NCI-H2227 treated with DMSO at 0.1 percent for 48 hours (cell line): ENCODE measurements around the gene TRAPPC8.
A peak's percentile ranks its signal among the peaks of the same experiment; 100 is the strongest.
"Not testable (repeated sequence)": the region's sequence is repeated elsewhere in the genome, so short reads cannot be mapped to it uniquely, and the experiment has no call there.

Source experiments
- DNase-seq: peaks from one replicate; lab custom pipeline; 2025; lab: John Stamatoyannopoulos, UW

Gene TRAPPC8, protein sequence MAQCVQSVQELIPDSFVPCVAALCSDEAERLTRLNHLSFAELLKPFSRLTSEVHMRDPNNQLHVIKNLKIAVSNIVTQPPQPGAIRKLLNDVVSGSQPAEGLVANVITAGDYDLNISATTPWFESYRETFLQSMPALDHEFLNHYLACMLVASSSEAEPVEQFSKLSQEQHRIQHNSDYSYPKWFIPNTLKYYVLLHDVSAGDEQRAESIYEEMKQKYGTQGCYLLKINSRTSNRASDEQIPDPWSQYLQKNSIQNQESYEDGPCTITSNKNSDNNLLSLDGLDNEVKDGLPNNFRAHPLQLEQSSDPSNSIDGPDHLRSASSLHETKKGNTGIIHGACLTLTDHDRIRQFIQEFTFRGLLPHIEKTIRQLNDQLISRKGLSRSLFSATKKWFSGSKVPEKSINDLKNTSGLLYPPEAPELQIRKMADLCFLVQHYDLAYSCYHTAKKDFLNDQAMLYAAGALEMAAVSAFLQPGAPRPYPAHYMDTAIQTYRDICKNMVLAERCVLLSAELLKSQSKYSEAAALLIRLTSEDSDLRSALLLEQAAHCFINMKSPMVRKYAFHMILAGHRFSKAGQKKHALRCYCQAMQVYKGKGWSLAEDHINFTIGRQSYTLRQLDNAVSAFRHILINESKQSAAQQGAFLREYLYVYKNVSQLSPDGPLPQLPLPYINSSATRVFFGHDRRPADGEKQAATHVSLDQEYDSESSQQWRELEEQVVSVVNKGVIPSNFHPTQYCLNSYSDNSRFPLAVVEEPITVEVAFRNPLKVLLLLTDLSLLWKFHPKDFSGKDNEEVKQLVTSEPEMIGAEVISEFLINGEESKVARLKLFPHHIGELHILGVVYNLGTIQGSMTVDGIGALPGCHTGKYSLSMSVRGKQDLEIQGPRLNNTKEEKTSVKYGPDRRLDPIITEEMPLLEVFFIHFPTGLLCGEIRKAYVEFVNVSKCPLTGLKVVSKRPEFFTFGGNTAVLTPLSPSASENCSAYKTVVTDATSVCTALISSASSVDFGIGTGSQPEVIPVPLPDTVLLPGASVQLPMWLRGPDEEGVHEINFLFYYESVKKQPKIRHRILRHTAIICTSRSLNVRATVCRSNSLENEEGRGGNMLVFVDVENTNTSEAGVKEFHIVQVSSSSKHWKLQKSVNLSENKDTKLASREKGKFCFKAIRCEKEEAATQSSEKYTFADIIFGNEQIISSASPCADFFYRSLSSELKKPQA (N-terminal part only)

DNA sequence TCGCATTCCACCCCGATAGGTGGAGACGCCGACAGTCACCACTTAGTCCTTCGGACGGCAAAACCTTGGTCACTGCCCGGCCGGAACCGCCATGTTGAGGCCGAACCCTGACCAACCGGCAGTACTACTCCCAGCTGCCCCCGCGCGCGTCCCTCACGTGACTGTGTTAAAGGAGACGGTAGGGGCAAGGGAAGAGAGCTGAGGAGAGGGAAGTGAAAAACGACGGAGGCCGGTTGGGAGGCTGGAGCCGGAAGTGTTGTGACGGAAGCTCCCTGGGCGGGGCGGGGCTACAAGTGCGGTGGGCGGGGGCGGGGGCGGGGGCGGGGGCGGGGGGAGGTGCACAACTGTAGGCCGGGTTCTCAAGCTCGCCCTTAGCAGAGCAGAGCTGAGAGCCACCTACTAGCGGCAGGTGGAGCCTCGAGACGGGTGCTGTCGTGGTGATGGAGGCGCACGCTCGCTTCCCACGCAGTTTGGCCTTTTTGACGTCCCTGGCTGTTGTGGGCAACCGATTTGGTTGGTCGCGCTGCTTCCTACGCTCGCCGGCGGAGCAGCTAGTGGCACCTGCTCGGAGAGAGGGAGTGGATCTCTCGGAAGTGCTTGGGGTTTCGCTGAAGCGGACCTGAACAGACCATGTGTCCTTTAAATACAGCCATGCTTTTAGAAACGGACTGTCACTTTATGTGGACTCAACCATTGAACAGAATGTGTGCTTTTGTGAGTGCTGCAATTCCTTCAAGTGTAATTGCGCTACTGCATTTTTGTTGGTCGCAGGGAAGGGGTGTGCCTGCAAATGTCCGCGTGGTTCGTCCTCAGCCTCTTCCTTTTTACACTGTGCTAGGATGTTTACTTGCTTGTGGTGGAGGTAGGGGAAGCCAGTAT is at the start of gene TRAPPC8:
TRAPPC8 (minus strand) TSS at position 130 of the 879 bp plus-strand sequence. CDS start 364 bp downstream, outside the sequence.
- peak; percentile 99 for DNase-seq

DNA sequence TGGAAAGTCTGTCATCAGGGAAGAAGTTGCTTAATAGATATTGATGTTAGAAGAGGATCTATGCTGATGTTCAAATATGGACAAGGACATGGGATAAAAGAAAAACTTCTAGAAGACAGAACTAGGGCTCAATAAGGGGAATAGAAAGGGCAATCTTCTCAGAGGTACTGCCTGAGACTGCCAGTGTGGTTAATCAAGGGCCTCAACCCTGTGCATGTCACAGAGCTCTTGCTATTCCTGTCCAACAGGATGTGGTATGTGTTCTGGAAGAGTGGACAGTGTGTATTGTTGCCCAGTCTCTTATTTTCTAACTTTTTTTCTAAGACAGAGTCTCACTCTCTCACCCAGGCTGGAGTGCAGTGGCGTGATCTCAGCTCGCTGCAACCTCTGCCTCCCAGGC is 47.9 kb upstream of the TRAPPC8 start:
- no peak for DNase-seq

DNA sequence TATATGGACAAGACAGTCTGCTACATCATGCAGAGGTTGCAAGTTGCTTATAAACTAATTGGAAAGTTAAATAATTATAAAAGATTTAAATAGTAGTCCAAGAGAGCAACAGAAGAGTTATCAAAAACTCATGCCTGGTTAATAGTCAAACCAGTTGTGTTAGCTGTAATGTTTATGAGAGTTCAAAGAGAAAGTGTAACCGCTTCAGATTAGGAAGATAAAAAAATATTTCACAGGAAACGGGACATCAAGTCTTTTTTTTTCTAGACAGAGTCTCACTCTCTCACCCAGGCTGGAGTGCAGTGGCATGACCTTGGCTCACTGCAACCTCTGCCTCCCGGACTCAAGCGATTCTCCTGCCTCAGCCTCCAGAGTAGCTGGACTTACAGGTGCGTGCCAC is 41.0 kb upstream of the TRAPPC8 start:
- no peak for DNase-seq

DNA sequence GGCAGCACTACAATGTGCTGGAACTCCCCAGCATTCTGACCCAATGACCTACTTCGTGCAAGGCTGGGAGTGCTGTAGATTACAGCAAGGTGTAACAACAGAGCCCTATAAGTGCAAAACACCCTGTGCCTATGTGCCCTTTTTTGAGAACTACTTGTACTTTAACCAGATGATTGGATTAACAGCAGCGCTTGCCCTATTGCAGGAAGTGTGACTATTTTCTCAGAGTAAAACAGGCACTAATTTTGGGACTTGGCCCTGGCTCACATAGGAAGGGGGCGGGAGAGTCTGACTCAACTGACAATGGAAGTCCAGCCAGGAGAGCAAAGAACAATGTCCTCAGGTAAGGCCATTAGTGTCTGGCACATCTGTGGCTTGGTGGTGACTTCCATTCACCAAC is 40.1 kb upstream of the TRAPPC8 start:
- DNase-seq: no peak

DNA sequence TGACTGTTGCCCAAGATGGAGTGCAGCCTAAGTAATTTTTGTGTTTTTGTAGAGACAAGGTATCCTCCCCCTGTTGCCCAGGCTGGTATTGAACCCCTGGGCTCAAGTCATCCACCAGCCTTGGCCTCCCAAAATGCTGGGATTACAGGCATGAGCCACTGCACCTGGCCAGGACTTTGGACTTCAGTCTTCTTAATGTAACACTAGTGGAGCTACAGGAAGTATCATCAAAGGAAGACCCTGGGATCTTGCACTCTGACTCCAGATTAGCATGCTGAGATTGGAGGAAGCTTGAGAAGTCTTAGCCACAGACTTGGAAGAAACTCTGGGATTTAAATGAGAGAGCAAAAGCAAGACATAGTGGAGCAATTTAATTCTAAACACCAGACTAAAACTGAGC is 37.9 kb upstream of the TRAPPC8 start:
- no peak for DNase-seq

DNA sequence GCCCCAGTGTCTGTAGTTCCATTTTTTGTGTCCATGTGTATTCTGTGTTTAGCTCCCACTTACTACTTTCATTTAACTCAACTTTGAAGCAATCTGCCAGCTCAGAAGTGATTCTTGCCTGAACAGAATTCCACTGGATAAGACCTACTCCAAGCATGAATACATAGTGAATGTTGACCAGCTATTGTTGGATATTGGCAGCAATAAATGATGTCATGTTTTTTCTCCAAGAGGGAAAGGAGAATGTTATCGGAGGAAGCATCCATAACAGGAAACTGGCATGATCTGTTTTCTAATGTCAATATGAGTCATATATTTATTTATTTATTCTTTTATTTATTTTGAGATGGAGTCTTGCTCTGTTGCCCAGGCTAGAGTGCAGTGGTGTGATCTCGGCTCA is 36.8 kb upstream of the TRAPPC8 start:
- no peak for DNase-seq

DNA sequence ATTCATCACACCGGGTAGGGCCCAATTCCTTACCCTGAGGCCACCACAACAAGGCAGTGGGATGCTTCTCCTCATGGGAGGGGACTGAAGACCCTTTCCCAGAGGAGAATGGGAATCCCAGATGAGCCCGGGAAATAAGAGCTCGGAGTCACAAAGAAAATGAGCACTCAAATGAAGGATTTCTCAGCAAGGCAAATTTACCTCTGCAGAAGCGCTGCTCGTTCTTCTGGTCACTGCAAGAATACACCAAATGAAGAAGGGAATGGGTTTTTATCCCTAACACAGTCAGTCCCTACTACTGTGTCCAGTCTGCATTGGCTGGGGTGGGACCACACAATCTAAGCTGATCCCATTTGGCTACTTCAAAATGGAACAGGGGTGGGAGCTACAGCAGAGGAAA is 35.7 kb upstream of the TRAPPC8 start:
- no peak for DNase-seq

DNA sequence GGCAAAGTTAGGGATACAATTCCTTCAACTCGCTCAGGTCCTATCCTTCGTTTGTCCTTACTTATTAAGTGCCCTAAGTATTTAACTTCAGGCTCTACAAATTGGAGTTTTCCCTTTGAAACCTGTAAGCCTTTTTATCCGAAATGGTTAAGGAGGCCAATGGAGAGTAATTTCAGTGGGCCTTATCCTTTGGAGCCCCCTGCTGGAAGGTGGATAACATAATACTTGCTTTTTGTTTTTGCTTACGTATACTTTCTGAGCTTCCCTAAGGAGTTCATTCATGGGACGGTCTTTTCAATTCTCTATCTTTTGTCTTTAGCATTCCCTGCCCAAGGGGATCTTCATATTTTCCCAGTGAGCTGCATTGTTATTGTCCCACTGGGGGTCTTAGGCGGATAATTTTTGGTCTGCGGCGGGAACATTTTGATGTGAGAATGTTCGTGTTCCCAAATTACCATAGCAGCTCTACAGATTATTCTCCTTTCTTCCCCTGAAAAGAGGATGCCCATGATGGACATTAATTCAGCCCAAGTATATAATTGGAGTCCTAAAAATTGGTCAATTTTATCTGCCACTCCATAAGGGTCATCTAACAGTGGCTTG is 34.4 kb upstream of the TRAPPC8 start:
- DNase-seq: no peak

DNA sequence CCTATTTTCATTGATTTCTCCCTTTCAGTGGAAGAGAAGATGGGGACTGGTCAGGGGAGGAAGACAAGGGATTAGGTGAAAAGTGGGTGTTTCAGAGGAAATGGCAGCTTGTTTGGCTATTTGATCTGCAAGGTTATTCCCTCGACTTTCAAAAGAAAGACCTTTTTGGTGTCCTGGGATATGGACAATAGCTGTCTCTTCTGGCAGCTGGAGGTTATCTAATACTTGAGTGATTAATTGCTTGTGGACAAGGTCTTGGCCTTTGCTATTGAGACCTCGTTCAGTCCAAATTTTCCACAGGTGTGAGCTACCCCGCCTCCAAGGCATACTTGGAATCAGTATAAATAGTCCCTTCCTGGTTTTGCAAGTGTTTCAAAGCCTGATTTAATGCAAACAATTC is 33.3 kb upstream of the TRAPPC8 start:
- DNase-seq: no peak

DNA sequence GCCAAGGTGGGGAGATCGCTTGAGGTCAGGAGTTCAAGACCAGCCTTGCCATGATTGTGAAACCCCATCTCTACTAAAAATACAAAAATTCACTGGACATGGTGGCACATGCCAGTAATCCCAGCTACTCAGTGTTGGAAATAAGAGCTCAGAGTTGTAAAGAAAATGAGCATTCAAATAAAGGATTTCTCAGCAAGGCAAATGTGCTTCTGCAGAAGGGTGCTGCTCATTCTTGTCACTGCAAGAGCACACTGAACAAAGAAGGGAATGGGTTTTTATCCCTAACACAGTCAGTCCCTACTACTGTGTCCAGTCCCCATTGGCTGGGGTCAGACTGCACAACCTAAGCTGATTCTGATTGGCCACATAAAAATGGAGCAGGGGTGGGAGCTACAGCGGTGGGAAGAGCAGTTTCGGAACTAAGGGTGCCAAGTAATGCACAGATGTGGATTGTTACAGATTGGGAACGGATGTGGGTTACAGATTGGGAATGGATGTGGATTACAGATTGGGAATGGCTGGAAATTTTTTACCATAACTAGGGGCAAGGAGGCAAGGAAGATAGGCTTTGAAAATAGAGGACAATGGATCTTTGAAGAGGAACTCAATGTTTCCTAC is 31.1 kb upstream of the TRAPPC8 start:
- no peak for DNase-seq

DNA sequence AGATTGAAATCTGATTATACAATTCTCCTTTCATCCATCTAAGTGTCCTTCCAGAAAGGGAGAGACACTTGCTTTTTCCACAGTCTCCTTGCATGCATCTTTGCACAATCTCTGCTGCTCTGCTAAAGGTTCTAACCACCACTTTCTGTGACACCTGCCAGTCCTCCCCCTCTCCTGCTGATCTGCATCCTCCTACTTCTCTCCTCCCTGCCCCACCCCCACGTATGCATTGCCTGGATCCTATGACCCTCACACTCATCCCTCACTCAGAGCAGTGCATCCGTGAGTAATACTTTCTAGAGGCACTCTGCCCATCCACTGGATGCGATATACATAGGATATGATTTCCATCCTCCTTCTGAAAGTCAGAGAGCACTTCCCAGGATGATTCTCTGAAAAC is 27.7 kb upstream of the TRAPPC8 start:
- peak; percentile 44 for DNase-seq

DNA sequence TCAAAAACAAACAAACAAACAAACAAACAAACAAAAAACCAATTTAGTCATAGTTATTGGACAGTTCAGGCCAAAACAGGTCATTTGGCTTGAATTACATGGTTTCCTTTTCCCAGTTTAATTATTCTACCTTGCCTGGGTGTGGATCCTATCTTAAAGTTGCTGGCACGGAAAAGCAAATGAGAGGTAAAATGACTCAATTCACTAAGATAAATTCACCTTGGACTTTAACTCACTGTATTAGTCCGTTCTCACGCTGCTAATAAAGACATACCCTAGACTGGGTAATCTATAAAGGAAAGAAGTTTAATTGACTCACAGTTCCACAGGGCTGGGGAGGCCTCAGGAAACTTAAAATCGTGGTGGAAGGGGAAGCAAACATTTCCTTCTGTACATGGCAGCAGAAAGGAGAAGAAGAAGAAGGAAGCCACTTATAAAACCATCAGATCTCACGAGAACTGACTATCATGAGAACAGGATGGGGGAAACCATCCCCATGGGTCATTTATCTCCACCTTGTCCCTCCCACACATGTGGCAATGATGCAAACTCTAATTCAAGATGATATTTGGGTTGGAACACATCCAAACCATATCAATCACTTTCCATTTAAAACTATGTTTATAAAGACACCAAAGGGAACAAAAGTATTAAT is 22.5 kb upstream of the TRAPPC8 start:
- DNase-seq: no peak

DNA sequence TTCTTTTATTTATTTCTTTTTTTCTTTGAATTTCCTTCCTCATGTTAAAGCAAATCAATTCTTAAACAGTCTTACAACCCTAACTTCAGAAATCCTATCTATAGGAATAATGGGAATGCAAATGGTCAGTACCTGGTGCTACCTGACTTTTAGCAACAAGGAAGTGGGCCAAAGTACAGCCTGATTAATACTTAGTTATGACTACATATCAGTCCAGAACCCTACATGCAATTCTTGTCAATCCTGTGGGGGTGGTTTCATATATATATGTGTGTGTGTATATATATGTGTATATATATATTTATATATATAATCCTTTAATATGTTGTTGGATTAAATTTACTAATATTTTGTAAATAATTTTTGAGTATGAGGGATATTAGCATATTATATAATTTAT is 14.8 kb upstream of the TRAPPC8 start:
- no peak for DNase-seq

DNA sequence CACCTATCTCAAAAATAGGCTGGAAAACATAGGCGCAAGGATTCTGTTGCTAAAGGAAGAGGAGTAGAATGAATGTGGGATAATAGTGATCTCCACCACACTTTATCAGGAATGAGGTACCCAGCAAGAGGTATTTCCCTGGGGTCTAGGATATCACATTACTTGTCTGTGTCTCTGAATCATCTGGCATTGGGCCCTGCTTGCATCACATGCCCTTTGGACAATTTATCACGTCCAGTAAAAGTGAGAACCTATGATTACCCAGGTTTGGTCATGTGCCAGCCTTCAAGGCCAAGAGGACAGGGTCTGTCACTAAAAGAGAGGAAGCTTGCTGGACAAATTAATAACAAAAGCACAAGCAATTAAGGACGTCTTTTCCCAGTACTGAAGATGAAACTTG is 11.4 kb upstream of the TRAPPC8 start:
- peak; percentile 34 for DNase-seq

DNA sequence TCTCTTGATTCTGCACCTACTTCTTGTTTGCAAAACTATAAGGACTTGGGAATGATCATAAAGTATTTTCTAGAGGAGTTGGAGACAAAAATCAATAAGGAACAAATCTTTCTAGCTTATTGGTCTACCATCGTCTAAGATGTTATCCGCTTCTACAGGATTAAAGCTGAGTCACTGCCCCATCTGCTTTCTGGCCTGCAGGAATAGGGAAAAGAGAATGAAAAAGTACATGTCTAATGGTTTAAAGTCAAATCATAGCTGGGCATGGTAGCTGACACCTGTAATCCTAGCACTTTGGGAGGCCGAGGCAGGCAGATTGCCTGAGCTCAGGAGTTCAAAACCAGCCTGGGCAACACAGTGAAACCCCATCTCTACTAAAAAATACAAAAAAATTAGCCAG is 10.8 kb upstream of the TRAPPC8 start:
- not testable (repeated sequence) for DNase-seq

DNA sequence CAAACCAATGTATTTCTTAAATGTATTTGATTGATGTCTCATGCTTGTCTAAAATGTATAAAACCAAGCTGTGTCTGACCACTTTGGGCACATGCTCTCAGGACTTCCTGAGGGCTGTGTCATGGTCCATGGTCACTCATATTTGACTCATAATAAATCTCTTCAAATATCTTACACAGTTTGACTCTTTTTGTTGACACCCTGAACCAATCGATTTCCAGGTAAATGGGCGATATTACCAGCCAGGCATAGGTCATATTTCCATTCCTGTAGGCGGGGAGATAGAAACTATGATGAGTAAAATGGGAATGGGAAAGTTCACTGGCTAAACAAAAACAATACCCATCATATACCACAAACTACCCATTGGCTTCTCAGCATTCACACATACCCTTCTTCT is 9.3 kb upstream of the TRAPPC8 start:
- no peak for DNase-seq

DNA sequence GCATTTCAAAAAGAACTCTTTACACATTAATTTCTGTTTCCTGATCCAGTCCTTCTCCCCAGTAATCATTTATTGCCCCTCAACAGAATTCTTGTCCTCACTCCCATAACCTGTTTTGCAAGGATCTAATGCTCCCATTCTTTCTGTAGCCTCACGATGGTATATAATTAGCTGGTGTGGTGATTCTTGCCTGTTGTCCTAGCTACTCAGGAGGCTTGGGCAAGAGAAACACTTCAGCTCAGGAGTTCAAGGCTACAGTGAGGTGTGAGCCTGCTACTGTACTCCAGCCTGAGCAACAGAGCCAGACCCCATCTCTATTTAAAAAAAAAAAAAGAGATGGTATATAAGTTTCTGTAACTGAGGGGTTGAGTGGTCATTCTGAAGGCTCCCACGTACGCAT is 7.7 kb upstream of the TRAPPC8 start:
- no peak for DNase-seq

DNA sequence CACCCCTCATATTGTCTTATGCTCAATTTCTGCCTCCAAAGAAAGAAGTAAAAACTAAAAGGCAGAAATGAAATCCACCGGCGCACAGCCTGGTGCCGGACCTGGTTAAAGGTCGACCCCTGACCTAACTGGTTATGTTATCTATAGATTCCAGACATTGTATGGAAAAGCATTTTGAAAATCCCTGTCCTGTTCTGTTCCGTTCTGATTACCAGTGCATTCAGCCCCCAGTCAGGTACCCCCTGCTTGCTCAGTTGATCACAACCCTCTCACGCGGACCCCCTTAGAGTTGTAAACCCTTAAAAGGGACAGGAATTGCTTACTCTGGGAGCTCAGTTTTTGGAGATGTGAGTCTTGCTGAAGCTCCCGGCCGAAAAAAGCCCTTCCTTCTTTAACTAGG is 5.4 kb upstream of the TRAPPC8 start:
- DNase-seq: not testable (repeated sequence)

DNA sequence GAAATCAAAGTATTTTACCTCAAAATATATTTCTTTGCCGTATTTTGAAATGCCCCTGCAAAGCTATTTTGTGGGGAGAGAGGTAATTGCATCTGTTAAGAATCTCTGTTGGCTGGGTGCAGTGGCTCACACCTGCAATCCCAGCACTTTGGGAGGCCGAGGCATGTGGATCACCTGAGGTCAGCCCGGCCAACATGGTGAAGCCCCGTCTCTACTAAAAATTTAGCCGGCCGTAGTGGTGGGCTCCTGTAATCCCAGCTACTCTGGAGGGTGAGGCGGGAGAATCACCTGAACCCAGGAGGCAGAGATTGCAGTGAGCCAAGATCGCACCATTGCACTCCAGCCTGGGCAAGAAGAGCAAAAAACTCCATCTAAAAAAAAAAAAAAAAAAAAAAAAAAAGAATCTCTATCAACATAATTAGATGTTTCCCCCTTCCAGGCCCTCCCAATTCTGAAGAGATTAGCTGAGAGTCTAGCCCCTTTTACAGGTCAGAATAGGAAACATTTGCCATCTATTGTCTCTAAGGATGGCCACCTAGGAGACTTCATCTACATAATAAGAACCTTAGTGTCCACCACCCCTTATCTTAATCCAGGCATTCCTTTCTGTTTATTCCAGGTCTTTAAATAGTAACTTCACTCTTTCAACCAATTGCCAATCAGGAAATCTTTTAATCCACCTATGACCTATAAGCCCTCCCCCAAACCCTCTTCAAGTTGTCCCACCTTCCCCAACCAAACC is 3.5 kb upstream of the TRAPPC8 start:
- DNase-seq: no peak
